Measurements from ENCODE around the gene HIGD1A. TPM values are rescaled to one million over a fixed set of nuclear protein-coding genes. Genes with fewer than 3 reads are reported as not detected.
"Not testable (repeated sequence)": the region's sequence is repeated elsewhere in the genome, so short reads cannot be mapped to it uniquely, and the experiment has no call there.

The HIGD1A gene
- polyA plus RNA-seq, 4 donors: 135 to 193 (median 161) TPM

GRCh38 chr3:42829628-42830436 is 25.5 kb upstream of the HIGD1A start:
- no peak for DNase-seq (ENCODE audit: low read depth in 4 of 4, low spot score in 2 of 4)

- DNase-seq (ENCODE audit: low read depth in 4 of 4, low spot score in 2 of 4): no peak
These were observed 24.9 kb upstream of the HIGD1A start for GRCh38 chr3:42829083-42829627.

GRCh38 chr3:42827654-42828053 is 23.4 kb upstream of the HIGD1A start:
- no peak for DNase-seq (ENCODE audit: low read depth in 4 of 4, low spot score in 2 of 4)

GRCh38 chr3:42827023-42827422 is 22.7 kb upstream of the HIGD1A start:
- no peak for DNase-seq (ENCODE audit: low read depth in 4 of 4, low spot score in 2 of 4)

DNA sequence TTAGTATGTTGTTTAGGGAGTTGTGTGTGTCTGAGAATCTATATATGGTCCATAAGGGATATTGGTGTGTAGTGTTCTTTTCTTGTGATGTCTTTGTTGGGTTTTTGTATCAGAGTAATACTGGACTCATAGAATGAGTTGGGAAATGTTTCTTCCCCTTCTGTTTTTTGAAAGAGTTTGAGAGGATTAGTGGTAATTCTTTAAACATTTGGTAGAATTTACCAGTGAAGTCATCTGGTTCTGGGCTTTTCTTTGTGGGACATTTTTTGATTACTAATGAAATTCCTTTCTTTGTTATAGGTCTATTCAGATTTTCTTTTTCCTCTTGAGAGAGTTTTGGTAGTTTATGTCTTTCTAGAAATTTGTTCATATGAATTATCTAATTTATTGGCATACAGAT is 21.9 kb upstream of the HIGD1A start:
- DNase-seq (ENCODE audit: low read depth in 4 of 4, low spot score in 2 of 4): no peak

DNA sequence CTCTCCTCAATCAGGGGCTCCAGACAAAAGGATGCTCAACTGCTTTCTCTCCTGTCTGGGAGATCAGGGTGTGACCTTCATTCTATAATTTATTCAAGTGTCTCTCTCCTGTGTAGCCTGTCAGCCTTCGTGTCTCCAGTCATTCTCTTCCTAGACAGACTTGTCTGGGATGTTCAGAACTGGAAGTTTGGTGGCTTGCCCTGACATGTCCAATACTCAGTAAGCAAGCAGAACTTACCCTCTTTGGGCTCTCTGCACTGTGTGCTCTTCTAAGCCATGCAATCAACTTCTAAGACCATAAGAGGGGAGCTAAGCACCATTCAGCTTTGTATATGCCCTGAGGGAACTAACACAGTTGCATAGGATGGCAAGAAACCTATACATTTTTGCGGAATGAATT is 19.1 kb upstream of the HIGD1A start:
- DNase-seq (ENCODE audit: low read depth in 4 of 4, low spot score in 2 of 4): no peak

DNA sequence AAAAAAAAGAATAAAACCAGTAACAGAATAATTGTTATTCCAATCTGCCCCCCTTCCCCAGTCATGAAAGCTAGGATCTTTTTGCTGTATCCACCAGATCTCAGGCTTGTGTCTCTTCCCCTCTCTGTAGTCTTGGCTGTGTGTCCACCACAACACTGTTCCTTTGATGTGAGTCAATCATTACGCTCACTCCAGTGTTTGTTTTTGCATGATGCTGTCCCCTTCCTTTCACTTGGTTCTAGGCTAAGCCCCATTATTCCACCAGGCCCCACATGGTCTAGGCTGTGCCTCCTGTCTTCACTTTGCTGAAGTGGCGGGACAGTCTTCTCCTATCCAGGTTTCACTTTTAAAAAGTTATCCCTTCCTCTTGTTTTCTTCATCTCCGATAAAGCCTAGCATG is 18.5 kb upstream of the HIGD1A start:
- DNase-seq (ENCODE audit: low read depth in 4 of 4, low spot score in 2 of 4): no peak

DNA sequence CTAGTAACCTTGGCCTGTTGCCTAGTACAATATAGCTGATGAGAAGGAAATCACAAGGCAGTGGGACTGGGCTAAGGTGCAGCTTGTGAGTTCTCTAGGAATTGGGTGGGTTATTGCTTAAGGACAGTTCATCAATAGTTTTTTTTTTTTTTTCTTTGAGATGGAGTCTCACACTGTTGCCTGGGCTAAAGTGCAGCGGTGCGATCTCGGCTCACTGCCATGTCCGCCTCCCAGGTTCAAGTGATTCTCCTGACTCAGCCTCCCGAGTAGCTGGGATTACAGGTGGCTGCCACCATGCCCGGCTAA is 16.4 kb upstream of the HIGD1A start:
- no peak for DNase-seq (ENCODE audit: low read depth in 4 of 4, low spot score in 2 of 4)

DNA sequence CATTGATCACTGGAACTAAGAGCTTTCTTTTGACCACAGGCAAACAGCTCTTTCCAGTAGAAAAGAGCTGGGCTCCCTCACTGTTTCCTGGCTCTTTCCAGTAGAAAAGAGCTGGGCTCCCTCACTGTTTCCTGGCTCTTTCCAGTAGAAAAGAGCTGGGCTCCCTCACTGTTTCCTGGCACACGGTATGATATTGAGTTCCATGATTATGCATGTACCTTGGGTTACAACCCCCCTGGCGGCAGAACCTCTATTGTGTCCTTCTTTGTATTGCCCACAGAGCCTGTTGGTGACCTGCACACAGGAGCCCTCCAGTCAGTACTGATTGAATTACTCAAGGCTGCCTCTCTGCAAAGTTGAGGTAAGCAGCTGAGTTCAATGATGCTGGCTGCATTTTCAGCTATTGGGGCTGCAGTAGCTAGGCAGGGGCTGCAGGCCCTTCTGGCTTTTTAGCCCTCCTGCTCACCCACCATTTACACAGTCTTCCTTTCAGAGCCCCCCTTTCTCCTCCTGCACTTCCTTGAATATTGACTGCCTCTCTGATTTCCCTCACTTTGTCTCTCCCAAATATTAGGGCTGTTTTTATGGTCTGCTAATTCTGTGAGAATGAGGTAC is 15.2 kb upstream of the HIGD1A start:
- no peak for DNase-seq (ENCODE audit: low read depth in 4 of 4, low spot score in 2 of 4)

GRCh38 chr3:42815826-42816225 is 11.5 kb upstream of the HIGD1A start:
- no peak for DNase-seq (ENCODE audit: low read depth in 4 of 4, low spot score in 2 of 4)

- no peak for DNase-seq (ENCODE audit: low read depth in 4 of 4, low spot score in 2 of 4)
These were observed 10.7 kb upstream of the HIGD1A start for GRCh38 chr3:42814914-42815507.

GRCh38 chr3:42814246-42814645 is 10.0 kb upstream of the HIGD1A start:
- DNase-seq (ENCODE audit: low read depth in 4 of 4, low spot score in 2 of 4): no peak

- DNase-seq (ENCODE audit: low read depth in 4 of 4, low spot score in 2 of 4): not testable (repeated sequence)
These were observed 7.0 kb upstream of the HIGD1A start for GRCh38 chr3:42811118-42811883.

DNA sequence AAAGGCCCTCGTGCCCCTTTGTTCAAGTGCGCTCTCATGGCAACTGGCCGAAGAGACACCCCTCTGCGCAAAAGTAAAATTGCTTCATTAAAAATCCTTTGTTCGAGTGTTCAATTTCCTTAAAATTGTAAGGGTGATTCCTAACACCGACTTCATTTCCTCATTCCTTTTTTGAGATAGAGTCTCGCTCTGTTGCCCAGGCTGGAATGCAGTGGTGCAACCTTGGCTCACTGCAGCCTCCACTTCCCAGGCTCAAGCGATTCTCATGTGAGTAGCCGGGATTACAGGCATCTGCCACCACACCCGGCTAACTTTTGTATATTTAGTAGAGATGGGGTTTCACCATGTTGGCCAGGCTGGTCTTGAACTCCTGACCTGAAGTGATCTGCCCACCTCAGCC is 6.4 kb upstream of the HIGD1A start:
- not testable (repeated sequence) for DNase-seq (ENCODE audit: low read depth in 4 of 4, low spot score in 2 of 4)

GRCh38 chr3:42809202-42809601 is 4.9 kb upstream of the HIGD1A start, which contains the start of gene ACKR2:
TSS of gene ACKR2 (plus strand) at chr3:42809445. CDS start at chr3:42864503, 55,058 bp downstream.
- DNase-seq (ENCODE audit: low read depth in 4 of 4, low spot score in 2 of 4): no peak

DNA sequence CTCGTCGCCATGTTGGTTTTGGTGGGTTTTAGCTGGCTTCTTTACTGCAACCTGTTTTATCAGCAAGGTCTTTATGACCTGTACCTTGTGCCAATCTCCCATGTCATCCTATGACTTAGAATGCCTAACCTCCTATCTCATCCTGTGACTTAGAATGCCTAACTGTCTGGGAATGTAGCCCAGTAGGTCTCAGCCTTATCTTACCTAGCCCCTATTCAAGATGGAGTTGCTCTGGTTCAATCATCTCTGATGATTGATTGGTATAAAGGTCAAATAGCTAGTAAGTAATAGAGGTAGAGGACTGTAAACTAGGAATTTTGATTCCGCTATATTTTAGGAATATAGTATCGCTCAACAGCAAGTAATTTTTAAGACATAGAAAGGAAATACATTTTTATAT is 3.6 kb upstream of the HIGD1A start:
- DNase-seq (ENCODE audit: low read depth in 4 of 4, low spot score in 2 of 4): no peak

DNA sequence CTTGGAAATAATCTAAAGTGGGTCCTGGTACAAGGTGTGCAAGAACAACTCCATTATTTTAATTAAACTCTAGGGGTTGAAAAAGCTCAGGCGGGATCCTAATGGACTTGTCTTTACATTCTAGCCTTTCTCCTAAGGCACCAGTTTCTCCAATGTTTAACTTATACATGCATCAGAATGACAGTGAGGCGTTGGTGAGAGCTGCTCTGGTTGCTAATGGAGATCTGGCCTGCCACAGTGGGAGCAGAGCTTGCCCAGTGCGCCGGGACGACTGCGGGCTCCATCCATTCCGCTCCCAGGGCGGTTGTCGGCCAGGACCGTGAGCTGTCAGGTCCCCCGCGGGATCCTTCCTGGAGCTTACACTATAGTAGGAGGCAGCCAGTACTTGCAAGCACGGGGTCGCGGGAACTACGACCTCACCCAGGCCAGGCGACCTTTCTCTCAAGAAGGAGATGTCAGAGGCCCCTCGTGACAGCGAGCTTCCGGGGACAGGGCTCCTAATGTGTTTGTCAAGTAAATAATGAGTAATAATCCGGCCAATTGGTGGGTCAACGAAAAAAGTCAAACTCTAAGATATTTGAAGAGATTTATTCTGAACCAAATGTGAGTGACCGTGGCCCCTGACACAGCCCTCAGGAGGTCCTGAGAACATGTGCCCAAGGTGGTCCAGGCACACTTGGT is 991 bp upstream of the HIGD1A start:
- no peak for DNase-seq (ENCODE audit: low read depth in 4 of 4, low spot score in 2 of 4)

GRCh38 chr3:42804831-42805132 is 492 bp upstream of the HIGD1A start:
- no peak for DNase-seq (ENCODE audit: low read depth in 4 of 4, low spot score in 2 of 4)

DNA sequence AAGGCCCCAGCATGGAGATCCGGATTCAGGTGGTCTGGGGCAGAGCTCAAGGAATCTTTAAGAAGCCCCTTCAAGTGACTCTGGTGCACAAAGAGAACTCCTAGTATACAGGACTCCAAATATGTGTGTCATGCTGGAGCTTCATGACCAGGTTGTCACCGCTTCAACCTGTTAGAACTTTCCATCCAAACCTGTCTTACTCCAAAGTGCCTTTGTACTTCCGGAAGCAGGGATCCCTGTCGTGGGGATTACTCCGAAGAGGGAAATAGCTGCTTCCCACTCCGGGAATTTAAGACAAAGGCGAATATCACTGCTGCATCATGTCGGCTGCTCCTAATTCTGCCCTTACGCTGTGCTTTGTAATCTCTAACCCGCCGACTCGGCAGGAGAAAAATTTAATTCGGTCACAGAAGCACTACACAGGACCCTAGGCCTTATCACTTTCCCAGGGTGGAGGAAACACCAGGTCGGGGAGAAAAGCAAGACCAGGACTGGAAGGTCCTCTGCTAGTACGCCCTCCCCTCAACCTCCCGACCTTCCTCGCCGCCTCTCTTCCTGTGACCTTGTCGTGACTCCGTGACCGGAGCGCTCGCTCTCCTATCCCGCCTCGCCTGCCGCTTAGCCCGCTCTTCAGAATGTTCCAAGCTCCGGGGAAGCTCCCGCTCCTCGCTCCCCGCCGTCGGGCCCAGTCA is 730 bp downstream of the HIGD1A start:
- peak in 2 of 4 donors; percentile 45 to 65 for DNase-seq (ENCODE audit: low read depth in 4 of 4, low spot score in 2 of 4)

GRCh38 chr3:42802876-42803413 is 1.3 kb downstream of the HIGD1A start:
- no peak for DNase-seq (ENCODE audit: low read depth in 4 of 4, low spot score in 2 of 4)

Data from left renal cortex interstitium (tissue), 4 donors.